ENCODE data around the gene RGL1. TPM values are rescaled to one million over a fixed set of nuclear protein-coding genes. Genes with fewer than 3 reads are reported as not detected.

The RGL1 gene
- total RNA-seq, 3 donors from 2014 or later (not counting 1 experiment from before 2014, with no cell fraction given): 0.16 to 0.52 (median 0.40) TPM

DNA sequence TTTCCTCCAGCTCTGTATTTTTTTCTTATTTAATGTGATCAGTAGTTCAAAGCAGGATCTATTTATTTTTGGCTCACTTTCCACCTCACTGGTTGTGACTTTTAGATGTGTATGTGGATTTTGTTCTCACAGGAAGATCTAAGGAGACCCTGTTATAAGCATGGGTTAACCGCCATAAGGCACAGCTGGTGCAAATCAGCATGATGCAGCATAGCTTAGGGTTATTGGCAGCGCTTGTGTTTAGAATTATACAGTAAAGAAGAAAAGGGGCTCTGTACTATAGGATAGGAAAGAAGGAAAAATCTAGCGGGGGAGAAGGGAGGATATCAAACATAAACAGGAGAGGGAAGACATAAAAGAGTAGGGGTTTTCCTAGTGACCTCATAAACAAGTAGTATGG lies 26.9 kb upstream of the RGL1 start:
- H3K4me3 ChIP-seq (ENCODE audit: low read length): no peak overlapping the region
- DNase-seq (no peak), ATAC-seq (no peak)
- no peaks in the 10 kb centered on the region for H3K36me3 Mint-ChIP-seq
- no peaks in the 10 kb centered on the region for H3K9me3 Mint-ChIP-seq
- H3K27ac Mint-ChIP-seq: no peak overlapping the region
- H3K4me1 Mint-ChIP-seq: no peaks in the 10 kb centered on the region
- intact Hi-C loops (cut with micrococcal nuclease): no loop called here
- no peak overlapping the region for H3K27ac ChIP-seq (ENCODE audit: low read length)
- 80% methylated on average over 3 of the region's 3 CpGs for WGBS (ENCODE audit: insufficient coverage)
- H3K4me3 Mint-ChIP-seq: no peak overlapping the region
- H3K27me3 Mint-ChIP-seq (ENCODE audit: low read depth in 2 of 2): peaks cover 2 to 13% of the 10 kb centered on the region in 2 donors
- H3K27me3 ChIP-seq (ENCODE audit: control insufficient read depth, insufficient read depth, low read length): no peaks in the 10 kb centered on the region
- no peaks in the 10 kb centered on the region for H3K9me3 ChIP-seq (ENCODE audit: control insufficient read depth, insufficient read depth, low read length)
- H3K4me1 ChIP-seq (ENCODE audit: control insufficient read depth, insufficient read depth, low read length): no peaks in the 10 kb centered on the region
- TF ChIP-seq, protein P1, sequence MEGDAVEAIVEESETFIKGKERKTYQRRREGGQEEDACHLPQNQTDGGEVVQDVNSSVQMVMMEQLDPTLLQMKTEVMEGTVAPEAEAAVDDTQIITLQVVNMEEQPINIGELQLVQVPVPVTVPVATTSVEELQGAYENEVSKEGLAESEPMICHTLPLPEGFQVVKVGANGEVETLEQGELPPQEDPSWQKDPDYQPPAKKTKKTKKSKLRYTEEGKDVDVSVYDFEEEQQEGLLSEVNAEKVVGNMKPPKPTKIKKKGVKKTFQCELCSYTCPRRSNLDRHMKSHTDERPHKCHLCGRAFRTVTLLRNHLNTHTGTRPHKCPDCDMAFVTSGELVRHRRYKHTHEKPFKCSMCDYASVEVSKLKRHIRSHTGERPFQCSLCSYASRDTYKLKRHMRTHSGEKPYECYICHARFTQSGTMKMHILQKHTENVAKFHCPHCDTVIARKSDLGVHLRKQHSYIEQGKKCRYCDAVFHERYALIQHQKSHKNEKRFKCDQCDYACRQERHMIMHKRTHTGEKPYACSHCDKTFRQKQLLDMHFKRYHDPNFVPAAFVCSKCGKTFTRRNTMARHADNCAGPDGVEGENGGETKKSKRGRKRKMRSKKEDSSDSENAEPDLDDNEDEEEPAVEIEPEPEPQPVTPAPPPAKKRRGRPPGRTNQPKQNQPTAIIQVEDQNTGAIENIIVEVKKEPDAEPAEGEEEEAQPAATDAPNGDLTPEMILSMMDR (IDR thresholded peaks at IDR 0.05): no peak
- no peaks in the 10 kb centered on the region for H3K36me3 ChIP-seq (ENCODE audit: control insufficient read depth, insufficient read depth, low read length)

DNA sequence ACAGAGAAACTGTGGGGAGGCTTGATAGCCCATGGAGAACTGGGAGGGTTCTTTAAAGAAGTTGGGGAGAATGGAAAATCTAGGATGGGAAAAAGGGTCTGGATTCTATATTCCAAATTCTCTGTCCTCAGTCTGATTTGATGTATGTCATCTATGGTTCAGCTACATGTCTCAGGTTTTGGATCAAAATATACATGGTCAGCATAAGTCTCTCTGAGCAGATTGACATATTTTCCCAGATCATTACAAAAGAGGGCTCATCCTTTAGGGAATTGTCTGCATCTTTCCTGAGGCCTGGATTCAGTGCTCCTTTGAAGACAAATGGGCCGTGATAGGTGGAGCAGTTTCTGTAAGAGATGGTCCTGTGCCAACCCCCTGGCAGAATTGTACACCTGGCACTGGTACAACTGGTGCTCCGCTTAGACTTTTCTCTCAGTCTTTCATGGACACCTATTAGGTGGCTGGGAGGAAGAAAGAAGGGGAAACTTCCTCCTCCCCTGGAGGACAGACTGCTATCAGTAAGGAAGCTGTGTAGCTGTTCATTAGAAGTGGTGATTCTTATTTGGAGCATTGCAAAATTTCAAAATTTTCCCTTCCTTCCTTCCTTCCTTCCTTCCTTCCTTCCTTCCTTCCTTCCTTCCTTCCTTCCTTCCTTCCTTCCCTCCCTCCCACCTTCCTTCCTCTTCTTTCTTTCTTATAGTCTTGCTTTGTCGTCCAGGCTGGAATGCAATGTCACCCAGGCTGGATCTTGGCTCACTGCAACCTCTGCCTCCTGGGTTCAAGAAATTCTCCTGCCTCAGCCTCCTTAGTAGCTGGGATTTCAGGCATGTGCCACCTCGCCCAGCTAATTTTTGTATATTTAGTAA lies 26.1 kb upstream of the RGL1 start:
- no peak overlapping the region for H3K27ac ChIP-seq (ENCODE audit: low read length)
- intact Hi-C loops (cut with micrococcal nuclease): no loop called here
- TF ChIP-seq, protein P1 (IDR thresholded peaks at IDR 0.05): no peak
- H3K27ac Mint-ChIP-seq: no peak overlapping the region
- H3K36me3 Mint-ChIP-seq: no peaks in the 10 kb centered on the region
- no peaks in the 10 kb centered on the region for H3K4me1 ChIP-seq (ENCODE audit: control insufficient read depth, insufficient read depth, low read length)
- no peak for ATAC-seq
- H3K4me3 ChIP-seq (ENCODE audit: low read length): no peak overlapping the region
- H3K9me3 Mint-ChIP-seq: no peaks in the 10 kb centered on the region
- 90% methylated on average over 4 of the region's 4 CpGs for WGBS (ENCODE audit: insufficient coverage)
- no peaks in the 10 kb centered on the region for H3K27me3 ChIP-seq (ENCODE audit: control insufficient read depth, insufficient read depth, low read length)
- no peaks in the 10 kb centered on the region for H3K36me3 ChIP-seq (ENCODE audit: control insufficient read depth, insufficient read depth, low read length)
- H3K4me1 Mint-ChIP-seq: no peaks in the 10 kb centered on the region
- peaks cover 3 to 13% of the 10 kb centered on the region in 2 donors for H3K27me3 Mint-ChIP-seq (ENCODE audit: low read depth in 2 of 2)
- H3K9me3 ChIP-seq (ENCODE audit: control insufficient read depth, insufficient read depth, low read length): no peaks in the 10 kb centered on the region
- no peak overlapping the region for H3K4me3 Mint-ChIP-seq
- DNase-seq: no peak

DNA sequence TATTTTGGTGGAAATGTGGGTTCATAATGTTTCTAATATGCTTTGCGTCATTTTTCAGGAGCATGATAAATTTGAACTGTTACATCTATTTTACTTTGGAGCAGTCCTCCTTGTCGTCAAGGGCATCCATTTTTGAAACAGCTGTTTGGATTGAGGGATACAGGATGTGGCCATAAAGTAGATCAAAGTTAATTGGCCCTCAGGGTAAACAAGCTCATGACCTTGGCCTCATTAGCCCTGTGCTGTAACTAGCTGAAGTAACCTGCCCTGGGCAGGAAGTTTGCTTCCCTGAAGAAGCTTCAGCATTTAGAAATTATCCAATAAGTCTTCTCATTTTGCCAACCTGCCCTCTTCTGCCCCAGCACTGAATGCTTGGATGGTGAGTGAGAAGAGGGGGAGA lies 24.8 kb upstream of the RGL1 start:
- peaks cover 7 to 8% of the 10 kb centered on the region in 2 donors for H3K27me3 Mint-ChIP-seq (ENCODE audit: low read depth in 2 of 2)
- 79% methylated on average over 2 of the region's 2 CpGs for WGBS (ENCODE audit: insufficient coverage)
- H3K27me3 ChIP-seq (ENCODE audit: control insufficient read depth, insufficient read depth, low read length): no peaks in the 10 kb centered on the region
- no peaks in the 10 kb centered on the region for H3K9me3 Mint-ChIP-seq
- H3K4me1 ChIP-seq (ENCODE audit: control insufficient read depth, insufficient read depth, low read length): no peaks in the 10 kb centered on the region
- no peak overlapping the region for H3K27ac Mint-ChIP-seq
- H3K27ac ChIP-seq (ENCODE audit: low read length): no peak overlapping the region
- ATAC-seq (no peak), DNase-seq (no peak)
- no peaks in the 10 kb centered on the region for H3K4me1 Mint-ChIP-seq
- TF ChIP-seq, protein P1 (IDR thresholded peaks at IDR 0.05): no peak
- intact Hi-C loops (cut with micrococcal nuclease): no loop called here
- H3K9me3 ChIP-seq (ENCODE audit: control insufficient read depth, insufficient read depth, low read length): no peaks in the 10 kb centered on the region
- H3K4me3 ChIP-seq (ENCODE audit: low read length): no peak overlapping the region
- H3K36me3 ChIP-seq (ENCODE audit: control insufficient read depth, insufficient read depth, low read length): no peaks in the 10 kb centered on the region
- H3K36me3 Mint-ChIP-seq: no peaks in the 10 kb centered on the region
- no peak overlapping the region for H3K4me3 Mint-ChIP-seq

Data from natural killer cell (primary cell).